GM21526 (cell line): ENCODE measurements around the gene FRYL.

Source experiments
- ATAC-seq: cut with Tn5 transposase; IDR thresholded peaks from one replicate; pipeline ENCODE4 v1.9.1; 2021; ENCODE audit warnings: moderate library complexity; ENCODE audit not compliant: unreplicated experiment, low FRiP score

Gene FRYL

GRCh38 chr4:48499551-48500066, 280.5 kb downstream of the FRYL start:
- peak; percentile 76 for ATAC-seq

DNA sequence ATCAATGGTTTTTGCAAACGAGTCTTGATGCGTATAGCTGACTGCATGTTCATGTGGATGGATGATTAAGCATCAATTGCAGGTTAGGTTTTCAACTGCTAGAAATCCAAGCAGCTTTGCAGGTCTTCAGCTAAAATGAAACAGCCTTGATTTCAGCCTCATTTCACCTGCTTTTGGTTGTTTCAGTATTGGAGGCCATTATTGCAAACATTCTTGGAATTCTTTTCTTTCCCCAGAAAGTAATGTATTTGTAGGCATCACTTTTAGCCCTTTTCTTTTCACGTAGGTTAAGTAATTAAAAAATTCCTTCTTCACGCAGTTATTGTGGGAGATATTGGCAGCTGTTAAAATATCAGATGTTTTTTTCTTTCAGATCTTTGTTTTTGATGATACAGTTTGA, 281.2 kb downstream of the FRYL start:
- no peak for ATAC-seq

DNA sequence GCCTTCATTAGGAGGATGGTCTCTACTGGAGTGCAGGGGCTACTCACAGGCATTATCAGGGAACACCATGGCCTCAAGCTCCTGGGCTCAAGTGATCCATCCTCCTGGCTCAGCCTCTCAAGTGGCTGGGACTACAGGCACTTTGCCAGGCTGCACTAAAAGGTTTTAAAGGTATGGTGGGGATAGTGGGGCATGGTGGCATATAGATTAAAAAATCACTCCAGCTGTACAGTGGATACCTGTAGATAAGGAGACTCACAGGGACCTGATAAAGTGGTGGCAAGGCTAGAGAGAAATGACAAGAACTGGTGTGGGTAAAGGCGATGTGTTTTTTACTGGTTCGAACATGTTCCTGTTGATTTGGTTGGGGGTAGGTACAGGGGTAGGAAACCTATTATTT, 284.1 kb downstream of the FRYL start:
- ATAC-seq: no peak

DNA sequence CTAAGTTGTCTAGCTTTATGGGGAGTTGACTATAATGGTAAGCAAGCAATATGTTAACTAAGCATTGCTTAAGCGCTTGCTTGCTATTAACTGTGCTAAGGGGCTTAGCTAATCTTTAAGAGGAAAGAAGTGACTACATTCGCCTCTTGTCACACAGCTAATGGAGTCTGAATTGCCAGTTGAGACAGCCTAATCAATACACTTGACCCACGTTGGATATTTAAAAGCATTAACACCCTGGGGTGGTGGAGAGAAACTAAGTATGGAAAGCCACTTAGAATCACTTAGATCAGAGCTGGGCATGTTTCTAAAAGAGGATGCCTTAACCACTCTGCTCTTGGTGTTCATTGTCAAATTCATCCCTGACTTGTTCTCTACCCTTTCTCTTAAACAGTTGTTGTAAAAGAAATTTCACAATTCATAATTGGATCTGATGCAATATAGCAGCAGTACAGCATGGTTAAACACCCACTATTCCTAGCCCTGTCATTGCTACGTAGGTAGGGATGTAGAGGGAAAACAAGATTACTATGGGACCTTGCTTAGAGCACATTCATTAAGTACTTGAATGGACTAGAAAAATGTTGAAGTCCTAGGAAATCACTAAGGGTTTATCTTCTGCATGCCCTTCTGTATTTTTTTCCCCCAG, 286.5 kb downstream of the FRYL start:
- ATAC-seq: no peak

DNA sequence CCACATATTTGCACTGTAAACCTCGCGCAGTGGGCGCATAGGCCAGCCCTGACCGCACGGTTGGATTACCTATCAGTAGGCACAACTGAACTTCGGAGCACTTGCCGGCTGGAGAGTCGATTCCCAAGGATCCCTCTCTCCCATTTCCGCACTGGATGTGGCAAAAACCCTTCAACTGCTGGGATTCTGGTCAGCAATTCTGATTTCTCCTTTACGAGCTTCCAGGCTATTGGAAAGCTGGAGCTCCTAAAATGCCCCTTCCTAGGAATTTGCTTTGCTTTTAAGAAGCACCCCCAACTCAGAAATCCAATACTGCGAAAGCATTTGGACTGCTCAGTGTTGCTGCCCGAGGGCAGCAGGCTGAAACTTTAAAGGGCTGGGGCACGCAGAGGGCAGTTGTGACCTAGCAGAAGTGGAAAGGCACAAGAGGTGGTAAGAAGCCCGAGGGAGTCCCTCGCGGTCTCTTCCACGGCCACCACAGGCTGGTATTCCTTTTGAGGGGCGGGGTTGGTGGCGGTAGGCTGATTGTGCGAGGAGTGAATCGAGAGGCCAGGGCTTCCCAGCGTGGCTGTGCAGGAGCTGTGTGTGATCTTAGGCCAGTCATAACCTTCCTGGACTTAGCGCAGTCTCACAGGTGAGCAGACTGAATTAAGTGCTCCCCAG, 288.4 kb downstream of the FRYL start:
- ATAC-seq: no peak

DNA sequence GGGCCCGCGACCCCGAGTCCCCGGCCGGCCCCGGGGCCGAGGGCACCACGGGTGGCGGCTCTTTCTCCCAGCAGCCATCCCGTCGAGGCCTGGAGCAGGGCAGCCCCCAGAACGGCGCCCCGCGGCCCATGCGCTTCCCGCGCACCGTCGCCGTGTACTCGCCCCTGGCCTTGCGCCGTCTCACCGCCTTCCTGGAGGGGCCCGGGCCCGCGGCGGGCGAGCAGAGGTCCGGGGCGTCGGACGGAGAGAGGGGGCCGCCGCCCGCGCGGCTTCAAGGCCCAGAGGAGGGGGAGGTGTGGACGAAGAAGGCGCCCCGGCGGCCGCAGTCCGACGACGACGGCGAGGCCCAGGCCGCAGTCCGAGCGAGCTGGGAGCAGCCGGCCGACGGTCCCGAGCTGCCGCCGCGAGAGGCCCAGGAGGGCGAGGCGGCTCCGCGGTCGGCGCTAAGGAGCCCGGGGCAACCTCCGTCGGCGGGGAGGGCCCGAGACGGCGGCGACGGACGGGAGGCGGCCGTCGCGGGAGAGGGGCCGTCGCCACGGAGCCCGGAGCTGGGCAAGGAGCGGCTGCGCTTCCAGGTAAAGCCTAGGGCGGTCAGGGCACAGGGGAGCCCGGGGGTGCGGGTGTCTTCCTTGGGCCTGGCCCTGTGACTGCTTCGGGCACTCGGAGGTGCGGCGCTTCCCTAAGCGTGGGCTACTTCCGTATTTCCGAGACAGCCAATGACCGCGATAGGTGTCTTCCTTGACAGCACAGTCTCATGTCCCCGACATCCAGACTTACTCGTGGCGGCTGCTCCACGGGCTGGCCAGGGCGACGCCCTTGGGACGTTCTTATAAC, 289.2 kb downstream of the FRYL start:
- no peak for ATAC-seq

GRCh38 chr4:48490012-48490679, 289.9 kb downstream of the FRYL start, which contains the start of gene ZAR1:
TSS of gene ZAR1 (plus strand) at chr4:48490252. CDS start at chr4:48490292, 40 bp downstream.
- no peak for ATAC-seq

- ATAC-seq: no peak
Measured at GRCh38 chr4:48489683-48490011, 290.4 kb downstream of the FRYL start.

GRCh38 chr4:48484494-48485168, 295.4 kb downstream of the FRYL start:
- no peak for ATAC-seq

GRCh38 chr4:48483777-48484493, 296.1 kb downstream of the FRYL start:
- no peak for ATAC-seq

DNA sequence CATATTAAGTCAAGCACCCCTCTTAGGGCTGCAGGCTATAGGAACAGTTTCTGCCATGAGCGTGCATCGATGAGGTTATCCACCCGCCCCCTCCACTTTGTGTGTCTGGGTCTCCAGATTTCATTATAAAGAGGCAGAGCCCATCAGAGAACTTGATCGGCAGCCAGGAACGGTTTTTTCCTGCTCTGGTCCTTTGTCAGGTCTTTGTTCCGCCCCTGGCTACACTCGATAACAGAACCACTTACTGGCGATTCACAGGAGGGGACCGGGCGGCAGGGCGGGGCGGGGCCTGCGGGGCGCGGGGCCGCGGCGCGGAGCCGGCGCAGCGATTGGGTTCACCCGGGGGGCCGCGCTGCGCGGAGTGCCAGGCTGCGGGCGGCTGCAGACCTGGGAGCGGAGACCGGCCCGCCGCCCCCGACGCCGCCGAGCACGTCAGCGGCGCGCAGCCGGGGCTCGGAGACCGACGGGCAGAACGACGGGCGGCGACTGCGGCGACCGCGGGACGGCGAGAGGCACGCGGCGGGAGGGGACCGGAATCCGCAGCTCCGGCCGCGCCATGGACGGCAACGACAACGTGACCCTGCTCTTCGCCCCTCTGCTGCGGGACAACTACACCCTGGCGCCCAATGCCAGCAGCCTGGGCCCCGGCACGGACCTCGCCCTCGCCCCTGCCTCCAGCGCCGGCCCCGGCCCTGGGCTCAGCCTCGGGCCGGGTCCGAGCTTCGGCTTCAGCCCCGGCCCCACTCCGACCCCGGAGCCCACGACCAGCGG, 296.9 kb downstream of the FRYL start, which contains the start of gene SLC10A4:
Gene SLC10A4 (plus strand): TSS at position 338 of the 771 bp plus-strand sequence. CDS start 219 bp downstream, at position 557.
- no peak for ATAC-seq

DNA sequence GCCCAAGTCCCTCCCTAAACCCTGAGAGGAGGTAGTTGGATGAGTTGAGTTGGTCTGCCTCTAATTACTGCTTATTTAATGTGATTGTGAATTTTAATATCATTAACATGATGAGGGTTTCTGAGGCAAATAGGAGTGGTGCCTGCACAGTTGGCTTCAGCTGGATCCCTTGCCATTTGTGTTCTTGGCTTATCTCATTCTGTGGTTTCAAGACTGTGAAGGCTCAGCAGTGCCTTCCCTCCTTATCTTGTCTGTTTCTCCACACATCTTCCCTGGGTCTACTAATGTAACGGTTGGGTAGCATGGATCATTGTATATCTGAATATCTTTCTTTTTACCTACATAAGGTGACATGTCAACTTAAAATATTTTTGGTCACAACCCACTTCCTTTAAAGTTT, 298.5 kb downstream of the FRYL start:
- ATAC-seq: no peak

DNA sequence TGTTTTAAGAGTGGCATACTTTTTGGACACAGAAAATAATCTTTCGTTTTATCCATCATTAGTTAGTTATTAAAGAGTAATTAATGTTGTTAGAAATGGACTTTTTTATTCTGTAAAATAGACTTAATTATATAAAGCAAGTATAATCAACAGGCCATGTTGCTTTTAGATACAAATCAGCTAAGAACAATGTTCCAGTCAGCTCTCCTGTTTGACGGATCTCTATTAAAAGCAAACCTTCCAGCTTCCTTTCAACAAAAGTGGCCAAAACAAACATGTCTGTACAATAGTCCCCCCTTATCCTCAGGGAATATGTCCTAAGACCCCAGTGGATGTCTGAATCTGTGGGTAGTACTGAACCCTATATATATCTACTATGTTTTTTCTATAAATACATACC, 301.8 kb downstream of the FRYL start:
- ATAC-seq: no peak

DNA sequence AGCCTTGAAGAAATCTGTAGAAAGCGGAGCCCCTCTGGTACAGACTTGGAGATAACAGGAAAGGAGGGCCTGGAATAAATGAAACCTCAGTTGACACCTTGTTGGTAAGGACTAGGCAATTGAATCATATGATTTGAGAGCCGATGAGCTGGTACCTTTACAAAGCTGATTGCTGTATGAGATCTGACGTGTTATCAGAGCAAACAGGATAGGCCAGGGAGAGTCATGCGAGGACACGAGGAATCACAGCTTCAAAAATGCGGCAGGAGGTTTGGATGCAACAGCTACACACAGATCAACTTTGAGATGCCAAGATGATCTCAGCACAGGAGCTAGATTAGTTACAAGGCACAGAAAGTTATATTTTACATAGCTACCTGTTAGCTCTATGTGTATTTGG, 304.3 kb downstream of the FRYL start:
- ATAC-seq: no peak

DNA sequence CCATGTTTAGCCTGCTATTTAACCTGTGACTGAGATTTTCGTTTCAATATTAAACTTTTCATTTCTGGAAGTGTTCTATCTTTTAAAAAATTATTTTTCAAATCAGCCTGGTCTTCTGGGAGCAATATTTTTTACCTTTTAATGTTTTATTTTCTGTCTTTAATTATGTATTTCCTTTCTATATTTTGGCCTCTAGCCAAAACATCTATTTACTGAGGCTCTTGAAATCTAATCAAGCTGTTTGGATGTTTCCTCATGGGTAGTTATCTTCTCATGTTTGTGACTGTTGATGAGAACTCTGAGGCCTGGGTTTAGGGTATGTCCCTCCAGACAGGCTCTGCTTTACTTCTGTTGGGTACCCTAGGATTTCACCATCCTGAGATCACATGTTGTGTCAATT, 307.3 kb downstream of the FRYL start:
- no peak for ATAC-seq

GRCh38 chr4:48470570-48470969, 309.5 kb downstream of the FRYL start:
- no peak for ATAC-seq

DNA sequence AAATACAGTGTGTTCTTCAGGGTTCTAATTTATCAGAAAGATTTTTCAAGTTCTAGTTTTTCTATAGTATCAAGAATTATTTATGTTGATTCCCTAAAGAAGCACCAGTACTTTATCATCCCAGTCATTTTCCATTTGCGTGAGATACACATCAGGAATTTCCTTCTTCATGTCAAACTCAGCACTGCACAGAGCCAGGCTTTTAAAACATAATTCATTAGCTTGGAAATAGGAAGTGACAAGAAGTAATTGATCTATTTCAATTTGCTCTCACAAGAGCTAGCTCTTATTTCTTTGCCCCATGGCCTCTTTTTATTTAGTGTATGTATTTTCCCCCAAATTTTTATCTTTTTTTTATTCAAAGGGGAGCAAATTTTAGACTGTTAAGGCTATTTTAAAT, 309.9 kb downstream of the FRYL start:
- ATAC-seq: no peak

DNA sequence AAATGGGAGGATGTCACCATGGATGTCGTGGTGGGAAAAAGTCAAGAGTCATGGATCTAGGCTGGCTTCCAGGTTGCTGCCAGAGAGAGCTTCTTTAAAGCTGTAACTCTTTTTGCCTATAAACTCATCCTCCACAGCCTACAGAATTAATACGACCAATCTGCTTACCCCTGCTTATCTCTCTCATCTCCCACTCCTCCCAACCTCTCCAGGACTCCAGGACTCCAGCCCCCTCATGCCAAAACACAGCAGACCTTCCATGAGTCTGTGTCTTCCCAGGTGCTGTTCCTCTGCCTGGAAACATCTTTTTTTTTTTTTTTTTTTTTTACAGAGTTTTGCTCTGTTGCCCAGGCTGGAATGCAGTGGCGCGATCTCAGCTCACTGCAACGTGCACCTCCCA, 312.2 kb downstream of the FRYL start:
- no peak for ATAC-seq

DNA sequence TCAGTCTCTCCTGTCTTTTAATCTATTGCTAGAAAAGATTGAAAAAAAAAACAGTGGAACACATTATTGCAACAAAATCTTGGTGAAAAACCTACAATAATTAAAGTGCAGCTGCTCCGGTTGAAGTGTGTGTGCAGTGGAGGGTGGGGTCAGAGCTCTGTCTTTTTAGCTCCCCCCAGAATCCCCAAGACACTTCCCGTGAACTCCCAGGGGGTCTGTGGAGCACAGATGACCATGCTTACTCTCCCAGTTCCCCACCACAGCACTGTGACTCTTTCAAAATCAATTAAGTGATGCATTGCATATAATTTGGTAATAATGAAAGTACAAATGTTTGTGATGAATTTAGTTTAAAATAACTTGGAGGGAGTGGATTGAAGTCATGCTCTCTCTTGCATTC, 312.6 kb downstream of the FRYL start:
- no peak for ATAC-seq
